HG03097 (cell line): ENCODE measurements around the gene DNAJA4.
A peak's percentile ranks its signal among the peaks of the same experiment; 100 is the strongest.

Experiments
- ATAC-seq: cut with Tn5 transposase; IDR thresholded peaks from one replicate; pipeline ENCODE4 v1.9.1; 2021; ENCODE audit not compliant: unreplicated experiment, low FRiP score

DNAJA4 gene

GRCh38 chr15:78276064-78276943, 11.9 kb downstream of the DNAJA4 start:
- no peak for ATAC-seq

- no peak for ATAC-seq
Observed at GRCh38 chr15:78280319-78281072, 16.1 kb downstream of the DNAJA4 start.

GRCh38 chr15:78282324-78282723, 18.0 kb downstream of the DNAJA4 start:
- no peak for ATAC-seq

DNA sequence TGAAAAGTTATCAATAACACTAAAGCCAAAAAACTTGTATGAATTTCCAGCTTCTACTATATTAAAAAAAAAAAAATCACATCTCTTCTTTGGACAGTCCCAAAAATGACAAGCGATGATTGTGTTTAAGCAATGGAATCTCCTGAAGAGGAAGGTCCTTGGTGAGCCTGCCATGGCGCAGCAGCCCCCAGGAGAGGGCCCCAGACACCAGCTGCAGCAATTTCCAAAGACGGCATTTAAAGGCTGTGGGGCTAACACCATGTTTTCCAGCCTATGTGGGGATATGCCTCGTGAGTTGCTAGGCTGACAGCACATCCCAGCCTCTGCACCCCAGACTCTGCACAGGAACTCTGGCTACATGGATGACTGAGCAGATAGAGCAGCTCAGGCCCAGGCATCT, 20.4 kb downstream of the DNAJA4 start:
- ATAC-seq, result no peak

DNA sequence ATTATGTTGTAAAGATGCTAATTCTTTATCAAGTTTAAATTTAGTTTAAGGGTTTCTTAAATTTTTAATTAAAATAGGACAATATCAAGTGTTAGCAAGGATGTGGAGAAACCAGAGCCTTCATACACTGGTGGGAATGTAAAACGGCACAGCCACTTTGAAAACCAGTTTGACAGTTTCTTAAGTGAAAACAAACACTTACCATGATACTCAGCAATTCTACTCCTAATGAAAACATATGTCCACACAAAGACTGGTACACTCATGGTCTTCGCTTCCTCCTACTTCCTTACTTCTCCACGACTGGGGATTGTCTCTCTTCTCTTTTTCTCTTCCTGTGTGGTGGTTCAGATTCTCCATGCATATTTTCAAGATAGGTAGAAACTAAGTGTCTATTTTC, 25.9 kb downstream of the DNAJA4 start:
- ATAC-seq, result no peak

DNA sequence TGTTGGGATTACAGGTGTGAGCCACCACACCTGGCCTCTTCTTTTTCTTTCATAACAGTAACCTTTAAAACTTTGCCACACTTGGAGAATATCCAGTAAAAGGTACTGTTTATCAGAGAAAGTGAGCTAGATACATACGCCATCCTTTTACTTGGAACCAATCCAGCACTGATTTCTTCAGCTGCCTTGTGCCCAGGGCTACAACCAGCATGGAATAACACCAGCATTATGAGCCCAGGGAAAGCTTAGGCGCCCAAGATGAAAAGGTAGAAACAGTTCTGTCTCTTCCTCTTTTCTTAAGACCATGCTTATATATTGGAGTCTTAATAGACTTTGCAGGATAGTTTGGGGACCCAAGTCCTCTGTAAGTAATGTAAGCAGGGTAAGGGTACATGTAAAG, 26.7 kb downstream of the DNAJA4 start:
- ATAC-seq, result no peak

DNA sequence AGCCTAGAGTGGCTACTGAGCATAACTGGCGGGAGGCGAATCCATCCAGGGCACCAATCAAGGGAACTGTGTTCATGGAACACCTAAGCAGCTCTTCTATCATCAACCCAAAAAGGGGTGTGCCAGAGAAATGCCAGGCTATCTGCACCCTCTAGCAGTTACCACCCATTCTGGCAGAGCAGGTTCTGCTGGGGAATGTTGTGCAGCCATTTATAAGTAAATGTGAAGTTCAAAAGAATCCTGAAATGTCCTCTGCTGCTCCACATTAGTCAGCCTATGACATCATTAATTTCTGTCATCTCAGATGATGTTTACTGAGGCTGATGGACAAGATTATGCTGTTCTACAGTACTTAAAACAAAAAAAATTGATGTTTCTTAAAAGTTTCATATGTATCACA, 27.3 kb downstream of the DNAJA4 start:
- ATAC-seq, result no peak

- no peak for ATAC-seq
Observed at GRCh38 chr15:78292219-78292618, 27.9 kb downstream of the DNAJA4 start.

DNA sequence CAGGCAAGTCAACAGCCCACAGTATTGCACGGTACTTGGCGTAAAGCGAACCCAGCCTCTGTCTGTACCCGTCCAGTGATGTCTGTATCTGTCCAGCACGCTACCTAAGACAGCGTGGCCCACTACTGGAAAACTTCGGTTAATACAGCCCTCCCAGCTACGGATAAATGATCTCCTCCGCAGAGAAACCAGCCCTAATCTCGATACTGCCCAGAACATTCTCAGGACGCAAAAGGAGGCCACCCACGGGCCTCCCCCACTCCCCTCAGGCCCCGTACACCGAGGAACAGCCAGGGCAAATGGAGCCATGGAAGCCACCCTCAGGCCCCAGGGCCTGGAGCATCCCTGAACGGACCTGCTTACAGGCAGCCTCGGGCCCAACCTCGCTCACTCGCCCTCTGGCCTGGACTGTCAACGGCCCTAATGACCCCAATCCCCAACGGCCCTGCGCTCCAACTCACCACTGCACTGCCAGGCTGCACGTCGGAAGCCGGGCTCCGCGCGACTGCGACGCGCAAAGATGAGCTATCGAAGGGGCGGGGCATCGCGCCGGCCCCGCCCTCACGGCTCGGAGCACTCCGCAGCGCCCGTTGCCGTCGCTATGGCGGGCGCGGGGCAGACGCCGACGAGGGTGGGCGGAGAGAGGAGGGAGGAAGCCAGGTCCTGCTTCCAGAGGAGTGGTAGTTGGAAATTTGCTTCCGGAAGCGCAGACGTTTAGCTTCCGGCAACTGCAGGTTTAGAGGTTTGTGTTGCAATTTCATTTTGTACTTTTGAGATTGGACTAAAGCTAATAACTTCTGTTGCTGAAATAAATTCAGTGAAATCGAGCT, 35.0 kb downstream of the DNAJA4 start, which contains the start of gene SKIC8:
Gene SKIC8 (minus strand): TSS at position 509 of the 830 bp plus-strand sequence. CDS start 3,923 bp downstream, outside the sequence.
- ATAC-seq, result peak; percentile 87

DNA sequence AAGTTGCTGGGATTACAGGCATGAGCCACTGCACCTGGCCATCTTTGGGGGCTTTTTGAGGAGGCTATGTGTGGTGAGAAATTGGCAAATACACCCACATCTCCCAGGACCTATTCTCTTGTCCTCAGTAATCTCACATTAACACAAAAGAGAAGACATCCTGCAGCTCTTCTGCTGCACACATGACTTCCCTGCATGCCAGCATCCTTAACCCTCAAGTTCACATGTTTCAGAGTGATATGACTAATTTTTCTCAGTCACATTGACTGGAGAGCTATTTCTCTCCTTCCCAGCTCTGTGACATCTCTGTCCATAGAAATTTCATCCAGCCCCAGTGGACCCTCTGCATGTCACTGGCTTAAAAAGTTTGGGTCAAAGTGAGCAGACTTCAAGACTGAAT, 37.0 kb downstream of the DNAJA4 start:
- no peak for ATAC-seq

DNA sequence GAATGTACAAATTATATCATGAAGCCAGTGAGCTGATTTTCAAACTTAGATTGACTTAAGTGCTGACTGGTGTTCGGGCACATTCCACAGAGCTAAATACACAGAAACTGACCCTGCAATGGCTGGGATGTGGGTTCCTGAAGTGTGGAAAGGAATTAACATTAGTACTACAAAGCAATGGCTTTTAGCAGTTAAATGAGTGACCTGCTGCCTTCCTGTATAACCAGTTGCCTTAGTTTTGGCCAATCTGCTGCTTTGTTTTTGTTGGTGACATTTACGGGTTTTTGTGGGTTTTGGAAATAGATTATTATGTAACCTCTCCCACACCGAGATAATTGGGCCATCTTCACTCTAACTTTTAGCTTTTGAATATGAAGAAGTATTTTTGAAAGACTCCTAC, 37.5 kb downstream of the DNAJA4 start:
- ATAC-seq, result no peak

DNA sequence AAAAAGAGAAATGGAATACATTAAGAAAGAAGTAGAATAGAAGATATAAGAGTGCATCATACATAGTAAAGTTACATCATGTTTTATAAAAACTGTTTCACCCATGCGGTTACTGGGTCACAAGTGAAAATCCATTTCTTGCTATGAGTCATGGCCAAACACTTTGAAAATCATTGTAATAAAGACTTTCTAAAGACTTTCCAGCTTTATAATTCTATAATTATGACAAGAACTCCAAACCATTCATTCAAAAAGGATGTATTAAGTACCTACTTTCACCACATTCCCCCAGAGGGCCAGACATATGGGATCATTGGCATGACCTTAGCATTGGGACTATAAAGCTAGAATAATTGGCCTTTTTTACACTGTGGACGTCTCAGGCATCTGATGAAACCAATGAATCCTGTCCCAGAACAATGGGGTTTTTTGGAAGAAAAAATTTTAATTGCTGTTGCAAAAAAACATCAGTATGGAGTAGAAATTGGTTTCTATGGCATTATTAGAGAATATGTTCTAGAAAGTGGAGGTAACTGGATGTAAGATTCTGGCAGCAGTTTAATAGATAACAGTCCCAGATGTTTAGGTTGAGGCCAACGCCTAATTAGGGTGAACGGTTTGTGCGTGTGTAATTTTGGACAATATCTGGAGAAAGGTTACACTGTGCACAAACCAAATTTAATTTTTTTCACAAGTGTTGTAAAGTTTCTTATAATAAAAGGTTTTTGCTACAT, 38.4 kb downstream of the DNAJA4 start:
- ATAC-seq, result no peak

DNA sequence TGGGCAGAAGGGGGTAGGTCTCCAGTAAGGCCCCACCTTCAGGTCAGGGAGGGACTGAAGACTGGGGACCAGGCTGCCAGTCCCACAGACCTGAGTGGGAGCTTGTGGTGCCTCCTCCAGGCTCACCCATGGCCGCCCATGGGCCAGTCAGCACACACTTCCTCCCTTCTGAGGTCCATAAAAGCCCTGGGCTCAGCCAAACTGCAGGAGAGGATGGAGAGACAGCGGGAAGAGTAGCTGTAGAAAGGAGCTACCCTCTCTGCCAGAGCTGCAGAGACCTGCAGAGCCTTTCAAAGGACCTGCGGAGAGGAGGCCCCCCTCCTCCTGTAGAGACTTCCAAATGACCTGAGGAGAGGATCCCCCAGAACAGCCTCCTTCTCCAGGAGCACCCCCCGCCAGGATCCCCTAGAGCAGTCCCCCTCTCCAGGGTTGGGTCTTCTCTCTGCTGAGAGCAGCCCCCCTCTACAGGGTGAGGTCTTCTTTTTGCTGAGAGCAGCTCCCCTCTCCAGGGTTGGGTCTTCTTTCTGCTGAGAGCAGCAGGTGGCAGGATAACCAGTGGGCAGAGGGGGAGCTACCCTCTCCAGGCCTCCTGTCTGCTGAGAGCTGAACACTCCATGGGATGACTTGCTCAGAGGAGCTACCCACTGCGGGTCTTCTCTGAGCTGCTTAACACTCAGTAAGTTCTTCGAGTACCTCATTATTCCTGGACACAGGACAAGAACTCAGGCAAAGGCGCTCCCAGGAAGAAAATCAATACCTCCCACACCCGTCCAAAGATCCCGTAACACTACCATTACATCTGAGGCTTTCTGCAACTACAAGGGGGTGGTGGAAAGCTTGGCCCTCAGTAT, 40.1 kb downstream of the DNAJA4 start:
- no peak for ATAC-seq

GRCh38 chr15:78306176-78306774, 41.9 kb downstream of the DNAJA4 start:
- no peak for ATAC-seq

- ATAC-seq, result no peak
Observed at GRCh38 chr15:78307976-78308375, 43.6 kb downstream of the DNAJA4 start.

DNA sequence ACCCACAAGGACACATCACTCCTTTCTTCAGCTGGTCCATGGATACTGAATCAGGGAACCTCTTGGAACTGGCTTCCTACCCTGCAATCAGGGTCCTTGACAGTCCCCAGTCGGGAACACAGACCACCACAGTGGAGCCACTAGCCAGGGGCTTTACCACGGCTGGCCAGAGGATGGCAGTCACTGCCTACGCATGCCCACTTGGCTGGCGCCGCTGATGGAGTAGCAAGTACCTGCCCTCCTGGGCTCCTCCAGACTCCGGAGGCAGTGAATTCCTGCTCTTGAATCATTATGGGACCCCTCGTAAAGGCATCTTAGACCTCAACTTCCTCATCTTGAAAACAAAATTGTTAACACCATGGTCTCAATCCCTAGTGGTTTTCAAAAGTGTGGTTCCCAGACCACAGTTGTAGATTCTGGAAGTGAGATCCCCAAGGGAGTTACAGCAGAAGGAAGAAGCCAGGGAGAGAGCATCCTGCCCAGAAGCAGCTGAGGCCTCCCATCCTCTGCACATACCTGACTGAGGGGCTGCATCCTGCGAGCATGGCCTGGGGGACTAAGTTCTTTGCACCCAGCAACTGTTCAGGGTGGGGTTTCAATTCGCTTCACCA, 44.2 kb downstream of the DNAJA4 start:
- no peak for ATAC-seq

DNA sequence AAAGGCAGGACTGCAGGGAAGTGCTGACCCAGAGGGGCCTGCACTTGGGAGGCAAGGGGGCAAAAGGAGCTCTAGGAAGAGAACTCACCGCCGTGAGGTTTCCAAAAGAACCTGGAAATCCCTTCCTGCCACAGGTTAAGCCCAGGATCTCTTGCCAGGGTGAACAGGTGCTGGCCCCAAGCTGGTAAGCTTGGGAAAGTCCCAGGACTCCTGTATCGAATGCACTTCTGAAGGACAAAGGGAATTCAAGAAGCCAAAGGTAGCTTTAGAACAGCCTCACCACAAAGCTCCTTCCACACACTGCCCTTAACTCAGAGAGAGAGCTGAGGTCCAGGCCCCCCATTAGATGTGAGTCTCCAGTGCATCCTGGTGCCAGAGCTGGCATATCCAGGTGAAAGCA, 46.9 kb downstream of the DNAJA4 start:
- no peak for ATAC-seq

DNA sequence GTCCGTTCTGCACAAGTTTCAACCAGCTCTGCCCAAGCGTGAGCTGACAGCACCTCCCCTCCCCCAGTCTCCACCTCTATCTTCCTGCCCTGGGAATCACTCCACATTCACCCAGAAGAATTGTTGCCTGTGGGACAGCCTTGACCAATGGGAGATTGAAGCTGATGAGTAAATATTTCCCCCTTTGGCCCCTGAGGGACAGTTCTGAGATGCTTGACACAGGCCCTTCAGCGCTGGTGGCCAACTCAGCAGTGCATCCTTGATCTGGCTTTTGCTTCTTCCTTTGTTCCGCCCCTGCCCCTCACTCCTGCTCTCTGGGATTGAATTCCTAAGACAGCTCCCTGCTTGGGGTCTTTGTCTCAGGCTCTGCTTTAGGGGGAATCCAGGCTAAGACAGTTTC, 48.2 kb downstream of the DNAJA4 start:
- ATAC-seq, result no peak

GRCh38 chr15:78312957-78313356, 48.6 kb downstream of the DNAJA4 start:
- ATAC-seq, result no peak
